Measurements from ENCODE around the gene ZSWIM8.

Gene ZSWIM8

GRCh38 chr10:73838827-73839226 is 53.4 kb downstream of the ZSWIM8 start:
- no peak for DNase-seq (ENCODE audit: low read depth)
- TF ChIP-seq CTCF (IDR thresholded peaks at IDR 0.05; ENCODE audit: low read depth, low read length, missing control alignments) = no peak
- H3K4me3 ChIP-seq (ENCODE audit: low read depth, low read length) = no peak overlapping the region

GRCh38 chr10:73839276-73839966 is 54.0 kb downstream of the ZSWIM8 start:
- no peak overlapping the region for H3K4me3 ChIP-seq (ENCODE audit: low read depth, low read length)
- no peak for TF ChIP-seq CTCF (IDR thresholded peaks at IDR 0.05; ENCODE audit: low read depth, low read length, missing control alignments)

GRCh38 chr10:73840056-73840402 is 54.6 kb downstream of the ZSWIM8 start:
- no peak overlapping the region for H3K4me3 ChIP-seq (ENCODE audit: low read depth, low read length)
- DNase-seq (ENCODE audit: low read depth) = no peak
- no peak for TF ChIP-seq CTCF (IDR thresholded peaks at IDR 0.05; ENCODE audit: low read depth, low read length, missing control alignments)

More at GRCh38 chr10:73839276-73839966, 54.0 kb downstream of the ZSWIM8 start:
- no peak for DNase-seq (ENCODE audit: low read depth)

- no peak overlapping the region for H3K4me3 ChIP-seq (ENCODE audit: low read depth, low read length)
- TF ChIP-seq CTCF (IDR thresholded peaks at IDR 0.05; ENCODE audit: low read depth, low read length, missing control alignments) = no peak
- DNase-seq (ENCODE audit: low read depth) = no peak
Observed at GRCh38 chr10:73840403-73841060, 55.1 kb downstream of the ZSWIM8 start.

- no peak overlapping the region for H3K4me3 ChIP-seq (ENCODE audit: low read depth, low read length)
- no peak for DNase-seq (ENCODE audit: low read depth)
- no peak for TF ChIP-seq CTCF (IDR thresholded peaks at IDR 0.05; ENCODE audit: low read depth, low read length, missing control alignments)
Observed at GRCh38 chr10:73841061-73841421, 55.6 kb downstream of the ZSWIM8 start.

GRCh38 chr10:73841526-73842285 is 56.3 kb downstream of the ZSWIM8 start:
- DNase-seq (ENCODE audit: low read depth) = no peak
- no peak for TF ChIP-seq CTCF (IDR thresholded peaks at IDR 0.05; ENCODE audit: low read depth, low read length, missing control alignments)
- no peak overlapping the region for H3K4me3 ChIP-seq (ENCODE audit: low read depth, low read length)
